ENCODE results near the gene DTNA. TPM values are rescaled to one million over a fixed set of nuclear protein-coding genes. Genes with fewer than 3 reads are reported as not detected.

DTNA gene
- total RNA-seq, 1 experiment from 2014 or later, result 9.6 TPM

GRCh38 chr18:34701911-34702310 is 8.2 kb upstream of the DTNA start:
- Histone ChIP-seq H4K20me1 (ENCODE audit: insufficient read depth) (no peaks in the 10 kb centered on the region), H3K4me3 (replicated peaks in 1 of 2; ENCODE audit: low read depth in 1 of 2, low read length in 2 of 2) (no peak overlapping the region), H3K79me2 (ENCODE audit: insufficient read depth, low read length) (no peaks in the 10 kb centered on the region), H2AFZ (ENCODE audit: low read depth, low read length, poor library complexity, severe bottlenecking) (no peak overlapping the region), H3K27ac (ENCODE audit: low read depth, low read length) (no peak overlapping the region), H3K4me1 (ENCODE audit: control insufficient read depth in 1 of 2, insufficient read depth in 2 of 2, low read length in 2 of 2) (peaks cover 2 to 3% of the 10 kb centered on the region in 2 experiments), H3K4me2 (ENCODE audit: low read length) (no peak overlapping the region), H3K9ac (ENCODE audit: low read length) (no peak overlapping the region), H3K9me3 (ENCODE audit: control insufficient read depth in 1 of 2, insufficient read depth in 1 of 2, low read depth in 1 of 2, low read length in 2 of 2) (no peaks in the 10 kb centered on the region), H3K9me2 (ENCODE audit: insufficient read depth) (no peaks in the 10 kb centered on the region), H3K27me3 (ENCODE audit: insufficient read depth, low read length) (no peaks in the 10 kb centered on the region), H3K36me3 (ENCODE audit: control insufficient read depth in 1 of 2, insufficient read depth in 2 of 2, low read length in 2 of 2) (no peaks in the 10 kb centered on the region)
- DNase-seq (ENCODE audit: low read depth, low spot score), result no peak
- BruUV-seq (replicated peaks), result no TSS peak
- ChIA-PET POLR2A (no interaction called here), CTCF (no interaction called here), RAD21 (ENCODE audit: low non-redundant PET in 1 of 2, low total read pairs in 2 of 2, uncharacterized antibody in 2 of 2, unreplicated experiment in 2 of 2) (no interaction called here)
- ATAC-seq, result no peak
- intact Hi-C loops (cut with micrococcal nuclease), result no loop called here
- TF ChIP-seq SIN3A (IDR thresholded peaks at IDR 0.05; ENCODE audit: low read depth), result no peak
- TF ChIP-seq SRF (IDR thresholded peaks at IDR 0.05; ENCODE audit: low read depth), result no peak
- no peak for TF ChIP-seq ATF3 (IDR thresholded peaks at IDR 0.05)
- TF ChIP-seq REST (IDR thresholded peaks at IDR 0.05; ENCODE audit: low read depth), result no peak

- no TSS peak for BruUV-seq (replicated peaks)
- intact Hi-C loops (cut with micrococcal nuclease), result no loop called here
- TF ChIP-seq JUND (IDR thresholded peaks at IDR 0.05), result no peak
- TF ChIP-seq POLR2AphosphoS5 (IDR thresholded peaks at IDR 0.05; ENCODE audit: low read depth, low read length), result no peak
- TF ChIP-seq EGR1 (IDR thresholded peaks at IDR 0.05; ENCODE audit: low read depth), result no peak
- TF ChIP-seq POLR2A (IDR thresholded peaks at IDR 0.05; ENCODE audit: borderline replicate concordance, extremely low read depth, insufficient read depth, insufficient read length), result no peak
- TF ChIP-seq MAX (IDR thresholded peaks at IDR 0.05), result no peak
- TF ChIP-seq CEBPB (IDR thresholded peaks at IDR 0.05; ENCODE audit: low read depth), result no peak
- no peak for TF ChIP-seq EZH2phosphoT487 (IDR thresholded peaks at IDR 0.05; ENCODE audit: borderline replicate concordance)
- TF ChIP-seq SRF (IDR thresholded peaks at IDR 0.05; ENCODE audit: low read depth), result no peak
- no peak for TF ChIP-seq CTCF (IDR thresholded peaks at IDR 0.05 in 2 of 3, conservative IDR thresholded peaks at IDR 0.05 in 1 of 3; ENCODE audit: borderline replicate concordance in 1 of 3, insufficient read depth in 1 of 3, low read depth in 2 of 3, low read length in 2 of 3)
- TF ChIP-seq CBX3 (IDR thresholded peaks at IDR 0.05; ENCODE audit: low read depth), result no peak
- no peak for TF ChIP-seq RAD21 (IDR thresholded peaks at IDR 0.05; ENCODE audit: low read depth)
- TF ChIP-seq ELF1 (IDR thresholded peaks at IDR 0.05; ENCODE audit: borderline replicate concordance, low read depth), result no peak
- TF ChIP-seq EZH2 (IDR thresholded peaks at IDR 0.05), result no peak
- no peak for TF ChIP-seq ZFX (IDR thresholded peaks at IDR 0.05)
- TF ChIP-seq SIN3A (IDR thresholded peaks at IDR 0.05; ENCODE audit: low read depth), result no peak
Observed at GRCh38 chr18:34702814-34703213, 7.3 kb upstream of the DTNA start.

More at GRCh38 chr18:34702814-34703213, 7.3 kb upstream of the DTNA start:
- Histone ChIP-seq H3K27ac (ENCODE audit: low read depth, low read length) (no peak overlapping the region), H3K4me2 (ENCODE audit: low read length) (no peak overlapping the region), H3K79me2 (ENCODE audit: insufficient read depth, low read length) (no peaks in the 10 kb centered on the region), H3K4me1 (ENCODE audit: control insufficient read depth in 1 of 2, insufficient read depth in 2 of 2, low read length in 2 of 2) (peaks cover 9 to 11% of the 10 kb centered on the region in 2 experiments), H3K9me3 (ENCODE audit: control insufficient read depth in 1 of 2, insufficient read depth in 1 of 2, low read depth in 1 of 2, low read length in 2 of 2) (no peaks in the 10 kb centered on the region), H3K36me3 (ENCODE audit: control insufficient read depth in 1 of 2, insufficient read depth in 2 of 2, low read length in 2 of 2) (no peaks in the 10 kb centered on the region), H3K9me2 (ENCODE audit: insufficient read depth) (no peaks in the 10 kb centered on the region), H3K27me3 (ENCODE audit: insufficient read depth, low read length) (no peaks in the 10 kb centered on the region), H4K20me1 (ENCODE audit: insufficient read depth) (no peaks in the 10 kb centered on the region), H2AFZ (ENCODE audit: low read depth, low read length, poor library complexity, severe bottlenecking) (no peak overlapping the region), H3K4me3 (replicated peaks in 1 of 2; ENCODE audit: low read depth in 1 of 2, low read length in 2 of 2) (no peak overlapping the region), H3K9ac (ENCODE audit: low read length) (no peak overlapping the region)
- ChIA-PET CTCF (no interaction called here), POLR2A (no interaction called here), RAD21 (ENCODE audit: low non-redundant PET in 1 of 2, low total read pairs in 2 of 2, uncharacterized antibody in 2 of 2, unreplicated experiment in 2 of 2) (no interaction called here)
- no peak for DNase-seq (ENCODE audit: low read depth, low spot score)
- ATAC-seq, result no peak

All from HCT116 (cell line).